Gastrocnemius medialis (tissue), 4 donors: ENCODE data around the gene IFIT1. TPM values are rescaled to one million over a fixed set of nuclear protein-coding genes. Genes with fewer than 3 reads are reported as not detected.

Source experiments
- ATAC-seq, 2 donors: fragments of 150-250 bp; one replicate each; pipeline ENCODE4 v1.9.1; 2016
- DNase-seq, 2 donors: peaks; one replicate each; pipeline ENCODE4 v3.0.0-alpha.2; 2019
- H3K27ac ChIP-seq, 4 donors: fragments of 200-600 bp; sonication (generic); 1 replicate in 1 of 4; 2 replicates in 3 of 4; pipeline ENCODE4 v1.5.1; 2016 to 2018; ENCODE audit warnings: mild to moderate bottlenecking in 2 of 4, moderate library complexity in 1 of 4
- H3K27me3 ChIP-seq, 3 donors: fragments of 200-600 bp; sonication (generic) in 2 of 3; 1 replicate in 1 of 3; 2 replicates in 2 of 3; pipeline versions ENCODE4 v1.5.1 to v1.6.0; 2016 to 2019; ENCODE audit warnings: mild to moderate bottlenecking in 1 of 3, moderate library complexity in 1 of 3
- H3K36me3 ChIP-seq, 2 donors: fragments of 200-600 bp; sonication (generic) in 1 of 2; one replicate each; pipeline ENCODE4 v1.5.1; 2017 to 2018
- H3K4me1 ChIP-seq, 2 donors: fragments of 200-600 bp; sonication (generic) in 1 of 2; one replicate each; pipeline ENCODE4 v1.5.1; 2016 to 2017; ENCODE audit warnings: mild to moderate bottlenecking in 2 of 2
- H3K4me3 ChIP-seq, 4 donors: fragments of 200-600 bp; sonication (generic) in 3 of 4; 1 replicate in 1 of 4; 2 replicates in 3 of 4; pipeline ENCODE4 v1.5.1; 2016 to 2019; ENCODE audit warnings: mild to moderate bottlenecking in 2 of 4
- H3K9me3 ChIP-seq, 3 donors: fragments of 200-600 bp; sonication (generic) in 2 of 3; 1 replicate in 1 of 3; 2 replicates in 2 of 3; pipeline ENCODE4 v1.5.1; 2016 to 2019
- CTCF ChIP-seq, 5 experiments: fragments of 450-650 bp in 3 of 5; fragments of 200-600 bp in 2 of 5; sonication (generic) in 2 of 5; IDR thresholded peaks in 4 of 5; conservative IDR thresholded peaks in 1 of 5; 1 replicate in 4 of 5; 2 replicates in 1 of 5; pipeline ENCODE4 v1.5.1; 2016 to 2019; ENCODE audit warnings: antibody characterized with exemption in 5 of 5, mild to moderate bottlenecking in 3 of 5, moderate library complexity in 3 of 5
- POLR2A ChIP-seq, 2 donors: fragments of 450-650 bp; IDR thresholded peaks; one replicate each; pipeline ENCODE4 v1.6.1; 2017; ENCODE audit warnings: antibody characterized with exemption in 2 of 2, mild to moderate bottlenecking in 2 of 2, moderate library complexity in 2 of 2
- in situ Hi-C, 4 donors: fragments of 200-750 bp; cut with MboI; loops; one replicate each; pipeline versions ENCODE4 v1.15.0 to v1.8.0; 2017; ENCODE audit warnings: low sequenced_read_pairs in 4 of 4
- intact Hi-C: fragments of 100-400 bp; cut with DNase I; formaldehyde crosslinking; loops from one replicate; pipeline ENCODE4 v1.15.1; 2023; ENCODE audit warnings: low total_unique reads
- total RNA-seq, 4 donors: library from RNA; depleted of rRNA; stranded (reverse); fragments of >200 nt; gene quantifications; one replicate each; pipeline versions ENCODE4 v1.1.0 to v1.2.3, GENCODE V29; 2016

The IFIT1 gene
- total RNA-seq, 4 donors from 2014 or later: 1.8 to 8.9 (median 3.0) TPM

- DNase-seq (no peak), ATAC-seq (no peak)
- Histone ChIP-seq H3K27me3 (no peaks in the 10 kb centered on the region), H3K27ac (peak overlapping the region; percentile 72 to 86 (median 84)), H3K4me1 (peaks cover 43 to 52% of the 10 kb centered on the region in 2 donors), H3K9me3 (no peaks in the 10 kb centered on the region), H3K4me3 (peak overlapping the region; percentile 58 to 70 (median 58)), H3K36me3 (no peaks in the 10 kb centered on the region)
- intact Hi-C loops (loop anchor here (2.0 kb wide), 2 partner anchors 19 to 97 kb away; no protein-coding TSS in a partner anchor), in situ Hi-C loops (loop anchor here in 1 of 4 donors (25.0 kb wide), 1 partner anchor 107 kb away; no protein-coding TSS in a partner anchor)
- TF ChIP-seq POLR2A (IDR thresholded peaks at IDR 0.05) (no peak), CTCF (IDR thresholded peaks at IDR 0.05 in 4 of 5, conservative IDR thresholded peaks at IDR 0.05 in 1 of 5) (no peak)
Observed at GRCh38 chr10:89393898-89394297, 1.5 kb downstream of the IFIT1 start.

- Histone ChIP-seq H3K27me3 (no peaks in the 10 kb centered on the region), H3K4me1 (peaks cover 43 to 52% of the 10 kb centered on the region in 2 donors), H3K9me3 (no peaks in the 10 kb centered on the region), H3K4me3 (no peak overlapping the region), H3K36me3 (no peaks in the 10 kb centered on the region), H3K27ac (peak overlapping the region in 2 of 4 donors; percentile 20)
- TF ChIP-seq POLR2A (IDR thresholded peaks at IDR 0.05): no peak
- in situ Hi-C loops: loop anchor here in 1 of 4 donors (25.0 kb wide), 1 partner anchor 108 kb away; no protein-coding TSS in a partner anchor
- ATAC-seq (no peak), DNase-seq (no peak)
- intact Hi-C loops: no loop called here
Observed at GRCh38 chr10:89395141-89395540, 2.7 kb downstream of the IFIT1 start.

- TF ChIP-seq POLR2A (IDR thresholded peaks at IDR 0.05): no peak
- no peak for TF ChIP-seq CTCF (IDR thresholded peaks at IDR 0.05 in 4 of 5, conservative IDR thresholded peaks at IDR 0.05 in 1 of 5)
- ATAC-seq (no peak), DNase-seq (no peak)
- intact Hi-C loops: no loop called here
- H3K27me3 ChIP-seq: no peaks in the 10 kb centered on the region
- in situ Hi-C loops: loop anchor here in 1 of 4 donors (25.0 kb wide), 1 partner anchor 111 kb away; no protein-coding TSS in a partner anchor
- peak overlapping the region in 2 of 4 donors; percentile 19 to 32 for H3K27ac ChIP-seq
- H3K36me3 ChIP-seq: peaks cover 0 to 13% of the 10 kb centered on the region in 2 donors
- peaks cover 17 to 27% of the 10 kb centered on the region in 2 donors for H3K4me1 ChIP-seq
- H3K4me3 ChIP-seq: no peak overlapping the region
- H3K9me3 ChIP-seq: no peaks in the 10 kb centered on the region
Observed at GRCh38 chr10:89398003-89398749, 5.8 kb downstream of the IFIT1 start.

- no peaks in the 10 kb centered on the region for H3K27me3 ChIP-seq
- ATAC-seq (no peak), DNase-seq (no peak)
- no peak overlapping the region for H3K27ac ChIP-seq
- in situ Hi-C loops (loop anchor here in 1 of 4 donors (25.0 kb wide), 1 partner anchor 113 kb away; no protein-coding TSS in a partner anchor), intact Hi-C loops (no loop called here)
- peaks cover 0 to 25% of the 10 kb centered on the region in 2 donors for H3K36me3 ChIP-seq
- peaks cover 0 to 14% of the 10 kb centered on the region in 2 donors for H3K4me1 ChIP-seq
- H3K9me3 ChIP-seq: no peaks in the 10 kb centered on the region
- TF ChIP-seq CTCF (IDR thresholded peaks at IDR 0.05 in 4 of 5, conservative IDR thresholded peaks at IDR 0.05 in 1 of 5) (no peak), POLR2A (IDR thresholded peaks at IDR 0.05) (no peak)
- H3K4me3 ChIP-seq: no peak overlapping the region
Observed at GRCh38 chr10:89399956-89400355, 7.5 kb downstream of the IFIT1 start.

- DNase-seq (no peak), ATAC-seq (no peak)
- Histone ChIP-seq H3K27ac (no peak overlapping the region), H3K36me3 (peaks cover 0 to 25% of the 10 kb centered on the region in 2 donors), H3K27me3 (no peaks in the 10 kb centered on the region), H3K4me3 (no peak overlapping the region), H3K4me1 (peaks cover 0 to 7% of the 10 kb centered on the region in 2 donors), H3K9me3 (no peaks in the 10 kb centered on the region)
- in situ Hi-C loops (no loop called here), intact Hi-C loops (no loop called here)
- no peak for TF ChIP-seq POLR2A (IDR thresholded peaks at IDR 0.05)
Observed at GRCh38 chr10:89403043-89403442, 10.6 kb downstream of the IFIT1 start.
